Nephron (organoid): ENCODE measurements around the gene TMEM229B.

ENCODE experiments used
- H3K27ac Mint-ChIP-seq, 3 experiments: 2 replicates each; pipeline ENCODE4 v1.8.0; 2020; ENCODE audit warnings: mixed read lengths in 3 of 3, mild to moderate bottlenecking in 2 of 3, moderate library complexity in 1 of 3
- H3K27me3 Mint-ChIP-seq: 2 replicates; pipeline ENCODE4 v1.8.0; 2021; ENCODE audit warnings: low read depth, mild to moderate bottlenecking, moderate library complexity, mixed read lengths
- H3K36me3 Mint-ChIP-seq: 2 replicates; pipeline ENCODE4 v1.8.0; 2020; ENCODE audit warnings: low read depth, mixed read lengths
- H3K4me1 Mint-ChIP-seq: 2 replicates; pipeline ENCODE4 v1.8.0; 2020; ENCODE audit warnings: mixed read lengths
- H3K4me3 Mint-ChIP-seq, 3 experiments: 2 replicates each; pipeline ENCODE4 v1.8.0; 2020; ENCODE audit warnings: mild to moderate bottlenecking in 3 of 3, mixed read lengths in 3 of 3, moderate library complexity in 2 of 3
- H3K9me3 Mint-ChIP-seq: 2 replicates; pipeline ENCODE4 v1.8.0; 2020; ENCODE audit warnings: mixed read lengths
- CTCF ChIP-seq, 3 experiments: fragments of 200-600 bp; sonication (generic); IDR thresholded peaks; one replicate each; pipeline ENCODE4 v1.5.0; 2021; ENCODE audit warnings: antibody characterized with exemption in 3 of 3; ENCODE audit not compliant: unreplicated experiment in 3 of 3

TMEM229B gene

GRCh38 chr14:67432050-67432564 lies 56.4 kb downstream of the TMEM229B start:
- Mint-ChIP-seq H3K36me3 (no peaks in the 10 kb centered on the region), H3K4me3 (no peak overlapping the region), H3K27me3 (peaks cover 9% of the 10 kb centered on the region), H3K9me3 (no peaks in the 10 kb centered on the region), H3K4me1 (peaks cover 23% of the 10 kb centered on the region), H3K27ac (peak overlapping the region in 1 of 3 experiments; percentile 11)
- TF ChIP-seq CTCF (IDR thresholded peaks at IDR 0.05; ENCODE audit: unreplicated experiment in 3 of 3) = no peak

- no peaks in the 10 kb centered on the region for H3K9me3 Mint-ChIP-seq
- no peak overlapping the region for H3K4me3 Mint-ChIP-seq
- H3K27me3 Mint-ChIP-seq = peaks cover 17% of the 10 kb centered on the region
- H3K36me3 Mint-ChIP-seq = no peaks in the 10 kb centered on the region
- no peak for TF ChIP-seq CTCF (IDR thresholded peaks at IDR 0.05; ENCODE audit: unreplicated experiment in 3 of 3)
- peaks cover 33% of the 10 kb centered on the region for H3K4me1 Mint-ChIP-seq
- H3K27ac Mint-ChIP-seq = no peak overlapping the region
These were observed 58.9 kb downstream of the TMEM229B start for GRCh38 chr14:67429510-67430205.

GRCh38 chr14:67428501-67429031 lies 60.0 kb downstream of the TMEM229B start:
- Mint-ChIP-seq H3K27ac (no peak overlapping the region), H3K36me3 (no peaks in the 10 kb centered on the region), H3K27me3 (peaks cover 22% of the 10 kb centered on the region), H3K9me3 (no peaks in the 10 kb centered on the region), H3K4me3 (no peak overlapping the region), H3K4me1 (peaks cover 33% of the 10 kb centered on the region)
- TF ChIP-seq CTCF (IDR thresholded peaks at IDR 0.05; ENCODE audit: unreplicated experiment in 3 of 3) = no peak

GRCh38 chr14:67426983-67427606 lies 61.4 kb downstream of the TMEM229B start:
- H3K9me3 Mint-ChIP-seq = no peaks in the 10 kb centered on the region
- peaks cover 25% of the 10 kb centered on the region for H3K4me1 Mint-ChIP-seq
- H3K27me3 Mint-ChIP-seq = peaks cover 22% of the 10 kb centered on the region
- H3K36me3 Mint-ChIP-seq = no peaks in the 10 kb centered on the region
- H3K4me3 Mint-ChIP-seq = no peak overlapping the region
- peak; percentile 76 to 78 (median 77) for TF ChIP-seq CTCF (IDR thresholded peaks at IDR 0.05; ENCODE audit: unreplicated experiment in 3 of 3)
- peak overlapping the region in 2 of 3 experiments; percentile 9 to 71 for H3K27ac Mint-ChIP-seq

GRCh38 chr14:67426161-67426560 lies 62.4 kb downstream of the TMEM229B start:
- Mint-ChIP-seq H3K4me1 (peaks cover 21% of the 10 kb centered on the region), H3K9me3 (no peaks in the 10 kb centered on the region), H3K27me3 (peaks cover 27% of the 10 kb centered on the region), H3K4me3 (no peak overlapping the region), H3K36me3 (no peaks in the 10 kb centered on the region), H3K27ac (no peak overlapping the region)
- TF ChIP-seq CTCF (IDR thresholded peaks at IDR 0.05; ENCODE audit: unreplicated experiment in 3 of 3) = no peak
